RWPE2 (cell line): ENCODE results near the gene GTF2IRD1.
"Not testable (repeated sequence)": the region's sequence is repeated elsewhere in the genome, so short reads cannot be mapped to it uniquely, and the experiment has no call there.

Experiments
- ATAC-seq: fragments of 200-7000 bp; cut with Tn5 transposase; 3 replicates; pipeline ENCODE4 v1.9.1; 2021; ENCODE audit warnings: low read depth
- DNase-seq: peaks from one replicate; pipeline ENCODE4 v3.0.0-alpha.2; 2020; ENCODE audit warnings: low spot score
- H3K27ac ChIP-seq: fragments of 450-650 bp; 2 replicates; pipeline ENCODE4 v1.5.1; 2017; ENCODE audit warnings: mild to moderate bottlenecking; ENCODE audit not compliant: poor library complexity, severe bottlenecking
- H3K27me3 ChIP-seq: fragments of 250-450 bp; sonication (Bioruptor Pico); 2 replicates; pipeline ENCODE4 v1.5.1; 2021; ENCODE audit warnings: mild to moderate bottlenecking, moderate library complexity; ENCODE audit not compliant: insufficient read depth, poor library complexity, severe bottlenecking
- H3K36me3 ChIP-seq: fragments of 250-450 bp; sonication (Bioruptor Pico); 2 replicates; pipeline ENCODE4 v1.5.1; 2020; ENCODE audit warnings: low read depth, mild to moderate bottlenecking, moderate library complexity
- H3K4me1 ChIP-seq: fragments of 250-450 bp; sonication (Bioruptor Pico); 2 replicates; pipeline ENCODE4 v1.5.1; 2021; ENCODE audit warnings: mild to moderate bottlenecking, moderate library complexity; ENCODE audit not compliant: insufficient read depth, poor library complexity, severe bottlenecking
- H3K4me3 ChIP-seq: fragments of 250-450 bp; sonication (Bioruptor Pico); 2 replicates; pipeline ENCODE4 v1.5.1; 2021; ENCODE audit warnings: mild to moderate bottlenecking, moderate library complexity; ENCODE audit not compliant: severe bottlenecking
- H3K9me3 ChIP-seq: fragments of 250-450 bp; sonication (Bioruptor Pico); 2 replicates; pipeline ENCODE4 v1.5.1; 2021; ENCODE audit warnings: mild to moderate bottlenecking, moderate library complexity; ENCODE audit not compliant: severe bottlenecking
- TF ChIP-seq, protein P1 (sequence below): fragments of 450-650 bp; IDR thresholded peaks from one replicate; pipeline ENCODE4 v1.5.1; 2017; ENCODE audit warnings: mild to moderate bottlenecking, moderate library complexity; ENCODE audit not compliant: poor library complexity, severe bottlenecking

GTF2IRD1 gene

DNA sequence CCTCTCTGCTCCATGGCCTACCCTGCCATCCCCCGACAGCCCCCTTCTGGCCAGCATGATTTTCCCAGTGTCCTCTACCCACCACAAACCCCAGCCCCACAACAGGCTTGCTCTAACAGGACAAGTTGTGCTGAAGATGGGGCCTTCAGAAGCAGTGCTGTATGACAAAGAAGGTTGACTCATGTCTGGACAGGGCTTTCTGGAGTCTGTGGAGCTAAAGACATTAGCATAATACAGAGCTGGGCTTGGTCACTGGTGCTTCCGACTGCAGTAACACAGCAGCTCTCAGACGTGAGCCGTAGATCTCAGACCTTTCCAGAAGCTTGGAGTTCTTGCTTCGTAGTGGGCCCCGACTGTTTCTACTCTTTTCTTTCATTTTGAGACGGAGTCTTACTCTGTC, 100.5 kb downstream of the GTF2IRD1 start:
- Histone ChIP-seq H3K4me1 (no peaks in the 10 kb centered on the region), H3K36me3 (peaks cover 16% of the 10 kb centered on the region), H3K4me3 (no peak overlapping the region), H3K27me3 (no peaks in the 10 kb centered on the region), H3K27ac (no peak overlapping the region), H3K9me3 (no peaks in the 10 kb centered on the region)
- TF ChIP-seq, protein P1, sequence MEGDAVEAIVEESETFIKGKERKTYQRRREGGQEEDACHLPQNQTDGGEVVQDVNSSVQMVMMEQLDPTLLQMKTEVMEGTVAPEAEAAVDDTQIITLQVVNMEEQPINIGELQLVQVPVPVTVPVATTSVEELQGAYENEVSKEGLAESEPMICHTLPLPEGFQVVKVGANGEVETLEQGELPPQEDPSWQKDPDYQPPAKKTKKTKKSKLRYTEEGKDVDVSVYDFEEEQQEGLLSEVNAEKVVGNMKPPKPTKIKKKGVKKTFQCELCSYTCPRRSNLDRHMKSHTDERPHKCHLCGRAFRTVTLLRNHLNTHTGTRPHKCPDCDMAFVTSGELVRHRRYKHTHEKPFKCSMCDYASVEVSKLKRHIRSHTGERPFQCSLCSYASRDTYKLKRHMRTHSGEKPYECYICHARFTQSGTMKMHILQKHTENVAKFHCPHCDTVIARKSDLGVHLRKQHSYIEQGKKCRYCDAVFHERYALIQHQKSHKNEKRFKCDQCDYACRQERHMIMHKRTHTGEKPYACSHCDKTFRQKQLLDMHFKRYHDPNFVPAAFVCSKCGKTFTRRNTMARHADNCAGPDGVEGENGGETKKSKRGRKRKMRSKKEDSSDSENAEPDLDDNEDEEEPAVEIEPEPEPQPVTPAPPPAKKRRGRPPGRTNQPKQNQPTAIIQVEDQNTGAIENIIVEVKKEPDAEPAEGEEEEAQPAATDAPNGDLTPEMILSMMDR = no peak
- no peak for ATAC-seq
- DNase-seq = no peak

DNA sequence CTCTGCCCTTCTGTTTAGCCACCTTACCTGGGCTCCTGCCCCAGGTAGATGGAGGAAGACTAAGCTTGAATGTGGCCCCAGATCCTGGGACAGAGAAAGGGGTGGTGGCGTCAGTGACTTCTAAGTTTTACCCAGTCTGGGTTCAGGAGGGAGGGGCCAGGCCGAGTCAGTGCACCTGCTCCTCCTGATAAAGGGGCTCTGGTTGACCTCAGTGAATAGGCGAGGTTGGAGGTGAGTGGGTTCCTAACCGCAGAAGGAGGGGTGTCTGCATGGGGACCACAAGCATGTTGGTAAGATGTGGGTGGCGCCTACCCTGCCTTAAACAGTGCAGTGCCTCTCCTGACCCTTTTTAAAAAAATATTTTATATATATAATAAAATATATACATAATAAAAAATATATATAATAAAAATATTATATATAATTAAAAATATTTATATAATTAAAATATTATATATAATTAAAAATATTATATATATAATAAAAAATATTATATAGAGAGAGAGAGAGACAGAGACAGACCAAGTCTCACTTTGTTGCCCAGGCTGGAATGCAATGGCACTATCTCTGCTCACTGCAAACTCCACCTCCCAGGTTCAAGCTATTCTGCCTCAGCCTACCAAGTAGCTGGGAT, 106.5 kb downstream of the GTF2IRD1 start:
- no peak overlapping the region for H3K27ac ChIP-seq
- no peaks in the 10 kb centered on the region for H3K4me1 ChIP-seq
- TF ChIP-seq, protein P1 = no peak
- no peak for ATAC-seq
- no peaks in the 10 kb centered on the region for H3K27me3 ChIP-seq
- DNase-seq = no peak
- H3K36me3 ChIP-seq = peaks cover 16% of the 10 kb centered on the region
- no peak overlapping the region for H3K4me3 ChIP-seq
- no peaks in the 10 kb centered on the region for H3K9me3 ChIP-seq

DNA sequence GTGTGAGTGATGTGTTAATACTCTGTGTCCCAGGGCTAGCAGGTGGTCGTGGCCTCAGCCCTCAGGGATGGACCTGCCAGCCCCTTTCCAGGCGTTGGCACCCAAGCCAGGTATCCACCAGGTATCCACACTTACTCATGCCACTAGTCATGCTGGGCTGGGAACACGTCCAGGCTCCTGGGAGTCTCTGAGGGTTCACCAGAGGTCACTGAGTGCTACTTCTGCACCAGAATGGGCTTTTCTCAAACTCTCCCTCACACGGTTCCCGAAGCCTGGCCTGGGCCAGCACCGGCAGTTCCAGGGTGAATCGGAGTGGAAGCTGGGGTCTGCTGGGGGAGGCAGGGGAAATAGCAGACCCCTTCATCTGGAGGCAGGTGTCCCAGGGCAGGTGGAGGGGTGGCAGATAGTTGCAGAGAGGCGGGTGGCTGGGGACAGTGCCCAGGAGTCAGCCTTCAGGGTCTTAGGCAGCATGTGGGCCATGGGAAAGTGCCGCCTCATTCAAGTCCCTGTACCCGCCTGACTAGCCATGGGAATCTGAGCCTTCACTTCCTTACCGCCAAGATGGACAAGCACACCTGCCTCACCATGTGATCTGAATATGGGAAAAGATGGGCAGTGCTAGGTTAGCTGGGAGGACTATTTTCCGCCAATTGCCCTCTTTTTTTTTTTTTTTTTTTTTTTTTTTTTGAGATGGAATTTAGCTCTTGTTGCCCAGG, 108.3 kb downstream of the GTF2IRD1 start:
- peaks cover 27% of the 10 kb centered on the region for H3K36me3 ChIP-seq

DNA sequence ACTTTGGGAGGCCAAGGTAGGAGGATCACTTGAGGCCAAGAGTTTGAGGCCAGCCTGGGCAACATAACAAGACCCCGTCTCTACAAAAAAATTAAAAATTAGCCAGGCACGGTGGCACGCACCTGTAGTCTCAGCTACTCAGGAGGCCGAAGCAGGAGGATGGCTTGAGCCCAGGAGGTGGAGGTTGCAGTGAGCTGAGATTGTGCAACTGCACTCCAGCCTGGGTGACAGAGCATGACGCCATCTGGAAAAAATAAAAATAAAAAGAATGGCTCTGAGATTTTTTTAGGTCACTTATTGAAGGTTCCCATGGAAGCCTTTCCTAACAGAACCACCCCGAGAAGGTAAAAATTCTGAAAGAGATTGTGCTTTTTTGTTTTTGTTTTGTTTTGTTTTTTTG, 109.9 kb downstream of the GTF2IRD1 start:
- not testable (repeated sequence) for H3K27me3 ChIP-seq, H3K27ac ChIP-seq, H3K9me3 ChIP-seq, DNase-seq, H3K4me3 ChIP-seq, H3K4me1 ChIP-seq, ATAC-seq
- peaks cover 21% of the 10 kb centered on the region for H3K36me3 ChIP-seq

More for the DNA sequence above, 108.3 kb downstream of the GTF2IRD1 start:
- 0 out of 3 replicates have a peak, but pooled peaks have one; percentile 37 for ATAC-seq
- Histone ChIP-seq H3K27ac (no peak overlapping the region), H3K4me1 (no peaks in the 10 kb centered on the region), H3K9me3 (no peaks in the 10 kb centered on the region), H3K27me3 (no peaks in the 10 kb centered on the region), H3K4me3 (no peak overlapping the region)
- TF ChIP-seq, protein P1 = no peak
- DNase-seq = no peak

DNA sequence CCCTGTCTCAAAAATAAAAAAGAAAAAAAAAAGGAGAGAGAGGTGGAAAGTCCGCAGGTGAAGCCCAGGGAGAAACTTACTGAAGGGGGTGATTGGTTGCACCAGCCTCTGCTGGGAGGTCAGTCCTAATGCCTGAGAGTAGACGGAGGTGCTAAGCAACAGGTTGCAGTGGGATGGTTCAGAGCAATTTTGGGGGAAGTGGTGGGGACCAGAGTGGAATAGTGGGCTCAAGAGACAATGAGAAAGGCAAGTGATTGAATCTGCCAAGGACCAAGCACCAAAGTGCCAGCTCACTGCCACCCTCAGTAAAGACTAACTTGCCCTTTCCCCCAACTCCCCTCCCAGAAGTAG, 113.6 kb downstream of the GTF2IRD1 start:
- DNase-seq (no peak), ATAC-seq (no peak)

More for the DNA sequence above, 113.6 kb downstream of the GTF2IRD1 start:
- Histone ChIP-seq H3K36me3 (peaks cover 17% of the 10 kb centered on the region), H3K9me3 (no peaks in the 10 kb centered on the region), H3K4me3 (no peak overlapping the region), H3K4me1 (no peaks in the 10 kb centered on the region), H3K27ac (no peak overlapping the region), H3K27me3 (no peaks in the 10 kb centered on the region)
- TF ChIP-seq, protein P1 = no peak
